22Rv1 (cell line): ENCODE data around the gene LNPK.
A peak's percentile ranks its signal among the peaks of the same experiment; 100 is the strongest.
"Not testable (repeated sequence)": the region's sequence is repeated elsewhere in the genome, so short reads cannot be mapped to it uniquely, and the experiment has no call there.

ENCODE experiments used
- H3K27ac ChIP-seq: fragments of 450-650 bp; 2 replicates; pipeline ENCODE4 v1.5.1; 2017
- CTCF ChIP-seq: fragments of 450-650 bp; IDR thresholded peaks from 2 replicates; pipeline ENCODE4 v1.5.1; 2017; ENCODE audit warnings: mild to moderate bottlenecking
- ZFX ChIP-seq: fragments of 450-650 bp; IDR thresholded peaks from 2 replicates; pipeline ENCODE4 v1.6.1; 2017; ENCODE audit warnings: antibody characterized with exemption, borderline replicate concordance

LNPK gene

GRCh38 chr2:176001281-176001915 lies 669 bp downstream of the LNPK start:
- TF ChIP-seq CTCF, result no peak
- no peak for TF ChIP-seq ZFX

GRCh38 chr2:175999283-175999819 lies 2.7 kb downstream of the LNPK start:
- no peak for TF ChIP-seq CTCF
- no peak for TF ChIP-seq ZFX
- H3K27ac ChIP-seq, result no peak overlapping the region

More at GRCh38 chr2:176001281-176001915, 669 bp downstream of the LNPK start:
- peak overlapping the region; percentile 78 for H3K27ac ChIP-seq

GRCh38 chr2:175990099-175990498 lies 12.0 kb downstream of the LNPK start:
- no peak overlapping the region for H3K27ac ChIP-seq
- TF ChIP-seq CTCF (no peak), ZFX (no peak)

DNA sequence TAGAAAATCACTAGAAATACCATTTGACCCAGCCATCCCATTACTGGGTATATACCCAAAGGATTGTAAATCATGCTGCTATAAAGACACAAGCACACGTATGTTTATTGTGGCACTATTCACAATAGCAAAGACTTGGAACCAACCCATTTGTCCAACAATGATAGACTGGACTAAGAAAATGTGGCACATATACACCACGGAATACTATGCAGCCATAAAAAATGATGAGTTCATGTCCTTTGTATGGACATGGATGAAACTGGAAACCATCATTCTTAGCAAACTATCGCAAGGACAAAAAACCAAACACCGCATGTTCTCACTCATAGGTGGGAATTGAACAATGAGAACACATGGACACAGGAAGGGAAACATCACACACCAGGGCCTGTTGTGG lies 14.9 kb downstream of the LNPK start:
- not testable (repeated sequence) for H3K27ac ChIP-seq

DNA sequence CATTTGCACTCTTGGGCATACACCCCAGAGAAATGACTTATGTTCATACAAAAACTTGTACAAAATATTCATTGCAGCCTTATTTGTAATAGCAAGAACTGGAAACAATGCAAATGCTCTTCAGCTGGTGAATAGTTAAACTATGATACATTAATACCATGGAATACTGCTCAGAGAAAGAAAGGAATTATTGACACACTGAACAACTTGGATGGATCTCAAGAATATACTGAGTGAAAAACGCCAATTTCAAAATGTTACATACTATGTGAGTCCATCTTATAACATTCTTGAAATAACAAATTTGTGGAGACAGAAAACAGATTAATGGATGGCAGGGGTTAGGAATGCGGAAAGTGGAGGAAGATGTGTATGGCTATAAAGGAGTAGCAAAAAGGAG lies 17.2 kb downstream of the LNPK start:
- no peak overlapping the region for H3K27ac ChIP-seq
- TF ChIP-seq CTCF (no peak), ZFX (no peak)

DNA sequence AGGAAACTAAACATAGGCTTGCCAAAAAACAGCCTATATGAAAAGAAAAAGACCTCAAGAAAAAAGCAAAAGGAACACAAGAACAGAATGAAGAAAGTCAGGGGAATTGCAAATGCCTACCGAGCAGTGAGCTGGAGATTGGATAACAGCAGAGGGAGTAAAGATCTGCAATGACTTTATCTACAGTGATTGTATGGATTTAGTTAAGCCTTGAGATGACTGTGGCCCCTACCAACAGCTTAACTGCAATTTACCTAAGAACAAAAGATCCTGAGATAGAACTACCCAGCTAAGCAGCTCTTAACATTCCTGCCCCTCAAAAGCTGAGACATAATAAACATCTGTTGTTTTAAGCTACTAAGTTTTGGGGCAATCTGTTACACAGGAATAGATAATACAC lies 20.5 kb downstream of the LNPK start:
- no peak overlapping the region for H3K27ac ChIP-seq
- no peak for TF ChIP-seq ZFX
- TF ChIP-seq CTCF, result no peak

DNA sequence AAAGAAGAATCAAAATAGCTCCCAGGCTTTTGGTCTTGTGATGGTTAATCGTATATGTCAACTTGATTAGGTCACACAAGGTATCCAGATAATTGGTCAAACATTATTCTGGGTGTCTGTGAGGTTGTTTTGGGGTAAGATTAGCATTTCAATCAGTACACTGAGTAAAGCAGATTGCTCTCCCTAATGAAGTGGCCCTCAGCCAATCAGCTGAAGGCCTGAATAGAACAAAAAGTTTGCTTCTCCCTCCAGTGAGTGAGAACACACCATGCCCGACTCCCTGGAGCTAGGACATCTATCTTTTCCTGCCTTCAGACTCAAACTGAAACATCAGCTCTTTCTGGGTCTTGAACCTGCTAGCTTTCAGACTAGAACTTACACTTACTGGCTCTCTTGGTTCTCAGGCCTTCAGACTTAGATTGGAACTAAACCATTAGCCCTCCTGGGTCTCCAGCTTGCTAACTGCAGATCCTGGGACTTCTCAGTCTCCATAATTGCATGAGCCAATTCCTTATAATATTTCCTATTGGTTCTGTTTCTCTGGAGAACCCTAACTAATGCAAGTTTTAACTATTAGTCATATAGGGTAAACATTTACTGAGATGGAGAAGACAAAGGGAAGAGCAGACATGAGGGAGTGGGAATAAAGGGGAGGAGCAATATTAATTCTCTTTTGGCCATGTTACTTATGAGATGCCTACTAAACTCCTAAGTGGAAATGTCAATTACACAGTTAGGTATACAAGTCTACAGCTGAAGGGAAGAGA lies 25.5 kb downstream of the LNPK start:
- no peak overlapping the region for H3K27ac ChIP-seq
- no peak for TF ChIP-seq ZFX
- no peak for TF ChIP-seq CTCF
